SK-N-SH treated with all-trans-retinoic acid at 6 μM for 48 hours (cell line): Measurements from ENCODE around the gene KCNK5.

Experiments used
- ATAC-seq: fragments of 200-7000 bp; cut with Tn5 transposase; 3 replicates; pipeline ENCODE4 v1.9.1; 2020; ENCODE audit warnings: mild to moderate bottlenecking, moderate library complexity
- ARNTL ChIP-seq: fragments of 450-650 bp; formaldehyde crosslinking; IDR thresholded peaks from 2 replicates; pipeline ENCODE4 v1.5.0; 2020; ENCODE audit warnings: low read depth, mild to moderate bottlenecking, moderate library complexity, borderline replicate concordance
- BACH2 ChIP-seq: fragments of 250-450 bp; sonication (Bioruptor Pico); IDR thresholded peaks from 2 replicates; pipeline ENCODE4 v1.9.0; 2021; ENCODE audit warnings: mild to moderate bottlenecking, borderline replicate concordance
- CSDC2 ChIP-seq: fragments of 250-450 bp; sonication (Bioruptor Pico); IDR thresholded peaks from 2 replicates; pipeline ENCODE4 v1.5.0; 2020; ENCODE audit warnings: mild to moderate bottlenecking, moderate library complexity
- ESRRG ChIP-seq: fragments of 250-450 bp; sonication (Bioruptor Pico); IDR thresholded peaks from 2 replicates; pipeline ENCODE4 v1.6.1; 2021; ENCODE audit warnings: mild to moderate bottlenecking
- GLIS3 ChIP-seq: fragments of 250-450 bp; sonication (Bioruptor Pico); IDR thresholded peaks from 2 replicates; pipeline ENCODE4 v1.5.0; 2020; ENCODE audit warnings: mild to moderate bottlenecking, moderate library complexity
- ISL1 ChIP-seq: fragments of 250-450 bp; sonication (Bioruptor Pico); IDR thresholded peaks from 2 replicates; pipeline ENCODE4 v2.1.2; 2022; ENCODE audit warnings: mild to moderate bottlenecking, moderate library complexity
- OSR1 ChIP-seq: fragments of 250-450 bp; sonication (Bioruptor Pico); IDR thresholded peaks from 2 replicates; pipeline ENCODE4 v1.8.0; 2022; ENCODE audit warnings: moderate library complexity, mild to moderate bottlenecking, inconsistent platforms
- POU6F1 ChIP-seq: fragments of 250-450 bp; sonication (Bioruptor Pico); IDR thresholded peaks from 2 replicates; pipeline ENCODE4 v1.8.0; 2021; ENCODE audit warnings: low read depth, mild to moderate bottlenecking, moderate library complexity, borderline replicate concordance
- PPARA ChIP-seq: fragments of 250-450 bp; sonication (Bioruptor Pico); IDR thresholded peaks from 2 replicates; pipeline ENCODE4 v1.5.0; 2020; ENCODE audit warnings: mild to moderate bottlenecking, borderline replicate concordance
- RARB ChIP-seq: fragments of 250-450 bp; sonication (Bioruptor Pico); IDR thresholded peaks from 2 replicates; pipeline ENCODE4 v1.8.0; 2021; ENCODE audit warnings: mild to moderate bottlenecking, moderate library complexity
- SNAI2 ChIP-seq: fragments of 250-450 bp; sonication (Bioruptor Pico); IDR thresholded peaks from 2 replicates; pipeline ENCODE4 v1.5.0; 2020; ENCODE audit warnings: mild to moderate bottlenecking, moderate library complexity
- TCF4 ChIP-seq: fragments of 250-450 bp; sonication (Bioruptor Pico); IDR thresholded peaks from 2 replicates; pipeline ENCODE4 v1.8.0; 2021; ENCODE audit warnings: mild to moderate bottlenecking, moderate library complexity, borderline replicate concordance
- TOX ChIP-seq: fragments of 250-450 bp; sonication (Bioruptor Pico); IDR thresholded peaks from 2 replicates; pipeline ENCODE4 v1.8.0; 2021; ENCODE audit warnings: mild to moderate bottlenecking, moderate library complexity, borderline replicate concordance
- TSHZ2 ChIP-seq: fragments of 250-450 bp; sonication (Bioruptor Pico); IDR thresholded peaks from 2 replicates; pipeline ENCODE4 v1.5.0; 2020; ENCODE audit warnings: mild to moderate bottlenecking, moderate library complexity
- ZFP3 ChIP-seq: fragments of 250-450 bp; sonication (Bioruptor Pico); IDR thresholded peaks from 2 replicates; pipeline ENCODE4 v1.5.0; 2020; ENCODE audit warnings: mild to moderate bottlenecking, moderate library complexity
- ZFP30 ChIP-seq: fragments of 450-650 bp; formaldehyde crosslinking; IDR thresholded peaks from 2 replicates; pipeline ENCODE4 v1.5.0; 2022; ENCODE audit warnings: mild to moderate bottlenecking, moderate library complexity
- ZNF565 ChIP-seq: fragments of 450-650 bp; formaldehyde crosslinking; conservative IDR thresholded peaks from 2 replicates; pipeline ENCODE4 v1.5.0; 2020; ENCODE audit warnings: low read depth, mild to moderate bottlenecking, moderate library complexity
- ZNF70 ChIP-seq: fragments of 450-650 bp; formaldehyde crosslinking; IDR thresholded peaks from 2 replicates; pipeline ENCODE4 v1.5.0; 2020; ENCODE audit warnings: mild to moderate bottlenecking, moderate library complexity
- ZNF8 ChIP-seq: fragments of 450-650 bp; formaldehyde crosslinking; IDR thresholded peaks from 2 replicates; pipeline ENCODE4 v1.5.0; 2020; ENCODE audit warnings: mild to moderate bottlenecking, moderate library complexity
- TF ChIP-seq, protein P1 (sequence below): fragments of 250-450 bp; sonication (Bioruptor Pico); IDR thresholded peaks from 2 replicates; pipeline ENCODE4 v1.5.1; 2021; ENCODE audit warnings: mild to moderate bottlenecking, moderate library complexity
- TF ChIP-seq, protein P2 (sequence below): fragments of 250-450 bp; sonication (Bioruptor Pico); IDR thresholded peaks from 2 replicates; pipeline ENCODE4 v1.8.0; 2020; ENCODE audit warnings: mild to moderate bottlenecking, moderate library complexity, borderline replicate concordance

Gene KCNK5

DNA sequence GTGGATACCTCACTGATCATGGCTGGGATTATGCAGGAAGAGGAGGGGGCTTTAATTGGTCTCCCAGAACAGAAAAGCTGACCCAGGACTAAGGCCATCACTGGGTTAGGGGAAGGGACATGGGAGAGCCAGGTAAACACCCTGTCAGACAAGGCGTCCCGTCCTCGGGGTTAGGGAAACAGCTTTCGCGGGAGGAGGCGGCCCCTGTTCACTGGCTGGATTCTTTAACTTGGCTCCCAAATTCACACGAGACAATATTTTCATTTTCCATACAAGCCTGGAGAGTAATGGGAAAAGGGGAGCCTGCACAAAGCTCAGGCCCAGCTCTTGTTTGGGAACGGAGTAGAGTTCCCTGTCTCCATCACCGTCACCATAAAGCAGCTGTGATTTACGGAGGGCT is 29.3 kb downstream of the KCNK5 start:
- TF ChIP-seq BACH2 (CRISPR knock-in tag) (no peak), RARB (CRISPR knock-in tag) (no peak), ARNTL (no peak), OSR1 (no peak), GLIS3 (CRISPR knock-in tag) (no peak), PPARA (CRISPR knock-in tag) (no peak), POU6F1 (CRISPR knock-in tag) (no peak), ZNF70 (CRISPR knock-in tag) (no peak), CSDC2 (CRISPR knock-in tag) (no peak), ZNF8 (CRISPR knock-in tag) (no peak), ZNF565 (CRISPR knock-in tag) (no peak), SNAI2 (CRISPR knock-in tag) (no peak), TOX (CRISPR knock-in tag) (no peak), TSHZ2 (no peak)
- TF ChIP-seq, protein P1, sequence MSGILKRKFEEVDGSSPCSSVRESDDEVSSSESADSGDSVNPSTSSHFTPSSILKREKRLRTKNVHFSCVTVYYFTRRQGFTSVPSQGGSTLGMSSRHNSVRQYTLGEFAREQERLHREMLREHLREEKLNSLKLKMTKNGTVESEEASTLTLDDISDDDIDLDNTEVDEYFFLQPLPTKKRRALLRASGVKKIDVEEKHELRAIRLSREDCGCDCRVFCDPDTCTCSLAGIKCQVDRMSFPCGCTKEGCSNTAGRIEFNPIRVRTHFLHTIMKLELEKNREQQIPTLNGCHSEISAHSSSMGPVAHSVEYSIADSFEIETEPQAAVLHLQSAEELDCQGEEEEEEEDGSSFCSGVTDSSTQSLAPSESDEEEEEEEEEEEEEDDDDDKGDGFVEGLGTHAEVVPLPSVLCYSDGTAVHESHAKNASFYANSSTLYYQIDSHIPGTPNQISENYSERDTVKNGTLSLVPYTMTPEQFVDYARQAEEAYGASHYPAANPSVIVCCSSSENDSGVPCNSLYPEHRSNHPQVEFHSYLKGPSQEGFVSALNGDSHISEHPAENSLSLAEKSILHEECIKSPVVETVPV (CRISPR knock-in tag) = no peak
- TF ChIP-seq, protein P2, sequence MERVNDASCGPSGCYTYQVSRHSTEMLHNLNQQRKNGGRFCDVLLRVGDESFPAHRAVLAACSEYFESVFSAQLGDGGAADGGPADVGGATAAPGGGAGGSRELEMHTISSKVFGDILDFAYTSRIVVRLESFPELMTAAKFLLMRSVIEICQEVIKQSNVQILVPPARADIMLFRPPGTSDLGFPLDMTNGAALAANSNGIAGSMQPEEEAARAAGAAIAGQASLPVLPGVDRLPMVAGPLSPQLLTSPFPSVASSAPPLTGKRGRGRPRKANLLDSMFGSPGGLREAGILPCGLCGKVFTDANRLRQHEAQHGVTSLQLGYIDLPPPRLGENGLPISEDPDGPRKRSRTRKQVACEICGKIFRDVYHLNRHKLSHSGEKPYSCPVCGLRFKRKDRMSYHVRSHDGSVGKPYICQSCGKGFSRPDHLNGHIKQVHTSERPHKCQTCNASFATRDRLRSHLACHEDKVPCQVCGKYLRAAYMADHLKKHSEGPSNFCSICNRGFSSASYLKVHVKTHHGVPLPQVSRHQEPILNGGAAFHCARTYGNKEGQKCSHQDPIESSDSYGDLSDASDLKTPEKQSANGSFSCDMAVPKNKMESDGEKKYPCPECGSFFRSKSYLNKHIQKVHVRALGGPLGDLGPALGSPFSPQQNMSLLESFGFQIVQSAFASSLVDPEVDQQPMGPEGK (CRISPR knock-in tag) = no peak
- no peak for ATAC-seq

GRCh38 chr6:39199231-39199940 is 29.9 kb downstream of the KCNK5 start:
- no peak for ATAC-seq
- TF ChIP-seq, protein P2 (CRISPR knock-in tag) = no peak
- TF ChIP-seq PPARA (CRISPR knock-in tag) = no peak
- no peak for TF ChIP-seq ISL1 (CRISPR knock-in tag)
- no peak for TF ChIP-seq TCF4 (CRISPR knock-in tag)
- TF ChIP-seq ZNF8 (CRISPR knock-in tag) = no peak
- TF ChIP-seq ARNTL = no peak
- no peak for TF ChIP-seq POU6F1 (CRISPR knock-in tag)
- TF ChIP-seq CSDC2 (CRISPR knock-in tag) = no peak
- no peak for TF ChIP-seq SNAI2 (CRISPR knock-in tag)
- no peak for TF ChIP-seq ESRRG (CRISPR knock-in tag)
- no peak for TF ChIP-seq ZNF565 (CRISPR knock-in tag)
- TF ChIP-seq ZFP3 (CRISPR knock-in tag) = no peak
- TF ChIP-seq ZFP30 = no peak
- TF ChIP-seq RARB (CRISPR knock-in tag) = no peak
- TF ChIP-seq ZNF70 (CRISPR knock-in tag) = no peak
- no peak for TF ChIP-seq TOX (CRISPR knock-in tag)
- no peak for TF ChIP-seq TSHZ2
- TF ChIP-seq GLIS3 (CRISPR knock-in tag) = no peak
- TF ChIP-seq, protein P1 (CRISPR knock-in tag) = no peak
